Mucosa of descending colon (tissue), 3 donors: ENCODE results near the gene SEC31B. TPM values are rescaled to one million over a fixed set of nuclear protein-coding genes. Genes with fewer than 3 reads are reported as not detected.
A peak's percentile ranks its signal among the peaks of the same experiment; 100 is the strongest.

Experiments used
- ATAC-seq: fragments of 200-7000 bp; cut with Tn5 transposase; one replicate; pipeline ENCODE4 v1.9.1; 2020; ENCODE audit warnings: mild to moderate bottlenecking, moderate library complexity
- DNase-seq, 3 donors: peaks; one replicate each; pipeline ENCODE4 v3.0.0-alpha.2; 2020
- H3K36me3 ChIP-seq: fragments of 200-600 bp; one replicate; pipeline ENCODE4 v1.8.0; 2021; ENCODE audit warnings: low read depth, mild to moderate bottlenecking
- H3K4me1 ChIP-seq: fragments of 200-600 bp; one replicate; pipeline ENCODE4 v1.8.0; 2021; ENCODE audit warnings: low read depth, mild to moderate bottlenecking
- H3K4me3 ChIP-seq: fragments of 200-600 bp; one replicate; pipeline ENCODE4 v1.8.0; 2021; ENCODE audit warnings: mild to moderate bottlenecking
- H3K9me3 ChIP-seq: fragments of 200-600 bp; one replicate; pipeline ENCODE4 v1.8.0; 2021; ENCODE audit warnings: mild to moderate bottlenecking
- CTCF ChIP-seq: fragments of 200-600 bp; IDR thresholded peaks from one replicate; pipeline ENCODE4 v1.8.0; 2022; ENCODE audit warnings: antibody characterized with exemption, mild to moderate bottlenecking
- intact Hi-C, 2 donors: fragments of 100-400 bp; cut with DNase I in 1 of 2; cut with micrococcal nuclease in 1 of 2; formaldehyde crosslinking; loops; one replicate each; pipeline versions ENCODE4 v1.11.0 to v1.11.1; 2022; cut with DNase I, micrococcal nuclease
- total RNA-seq, 3 donors: library from RNA; stranded (reverse); fragmentation: NEBNext Ultra II Directional in 2 of 3; extraction: Animal tissue kit (Norgen Biotek cat#: 25700) in 2 of 3; gene quantifications; one replicate each; pipeline versions ENCODE4 v1.2.1 to v1.2.4, GENCODE V29; 2021 to 2023
- donor health status: DM: no; HTN: no; CAD: no; lungs with moderate emphysema.
- donor health status: DM: no; HTN: no; CAD: no.
- donor health status: DM: no; HTN: yes; CAD: no.

The SEC31B gene
- total RNA-seq, 3 donors from 2014 or later: 14.0 to 24.8 (median 21.6) TPM

GRCh38 chr10:100483876-100484666, 35.6 kb downstream of the SEC31B start:
- Histone ChIP-seq H3K36me3 (no peaks in the 10 kb centered on the region), H3K4me1 (peaks cover 11% of the 10 kb centered on the region), H3K4me3 (no peak overlapping the region), H3K9me3 (no peaks in the 10 kb centered on the region)
- TF ChIP-seq CTCF: no peak
- intact Hi-C loops: no loop called here
- no peak for ATAC-seq
- DNase-seq: no peak

DNA sequence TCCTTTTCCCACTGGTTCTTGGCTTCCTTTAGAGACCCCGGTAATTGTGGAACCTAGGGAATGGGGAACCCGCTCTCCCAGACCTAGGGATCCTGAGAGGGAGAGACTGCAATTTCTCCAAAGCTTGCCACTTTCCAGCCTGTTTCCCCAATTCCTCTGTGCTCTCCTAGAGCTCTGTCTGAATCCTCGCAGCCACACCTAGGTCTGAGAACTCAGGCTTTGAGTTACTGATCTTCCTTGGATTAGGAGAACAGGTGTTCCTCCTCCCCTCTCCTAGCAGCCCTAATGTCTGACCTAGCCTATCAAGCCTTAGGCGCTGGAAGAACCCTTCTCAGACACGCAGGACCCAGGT, 36.9 kb downstream of the SEC31B start:
- ATAC-seq (no peak), DNase-seq (no peak)
- Histone ChIP-seq H3K4me1 (peaks cover 11% of the 10 kb centered on the region), H3K36me3 (no peaks in the 10 kb centered on the region), H3K9me3 (no peaks in the 10 kb centered on the region), H3K4me3 (no peak overlapping the region)
- no peak for TF ChIP-seq CTCF
- intact Hi-C loops: no loop called here

DNA sequence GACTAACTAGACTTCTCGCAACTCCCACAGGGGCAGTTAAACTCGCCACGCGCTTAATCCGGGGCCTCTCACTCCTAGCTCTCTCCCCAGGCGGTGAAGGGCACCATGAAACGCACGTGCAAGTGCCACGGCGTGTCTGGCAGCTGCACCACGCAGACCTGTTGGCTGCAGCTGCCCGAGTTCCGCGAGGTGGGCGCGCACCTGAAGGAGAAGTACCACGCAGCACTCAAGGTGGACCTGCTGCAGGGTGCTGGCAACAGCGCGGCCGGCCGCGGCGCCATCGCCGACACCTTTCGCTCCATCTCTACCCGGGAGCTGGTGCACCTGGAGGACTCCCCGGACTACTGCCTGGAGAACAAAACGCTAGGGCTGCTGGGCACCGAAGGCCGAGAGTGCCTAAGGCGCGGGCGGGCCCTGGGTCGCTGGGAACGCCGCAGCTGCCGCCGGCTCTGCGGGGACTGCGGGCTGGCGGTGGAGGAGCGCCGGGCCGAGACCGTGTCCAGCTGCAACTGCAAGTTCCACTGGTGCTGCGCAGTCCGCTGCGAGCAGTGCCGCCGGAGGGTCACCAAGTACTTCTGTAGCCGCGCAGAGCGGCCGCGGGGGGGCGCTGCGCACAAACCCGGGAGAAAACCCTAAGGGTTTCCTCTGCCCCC, 37.4 kb downstream of the SEC31B start:
- no peaks in the 10 kb centered on the region for H3K9me3 ChIP-seq
- H3K4me1 ChIP-seq: peaks cover 11% of the 10 kb centered on the region
- no peaks in the 10 kb centered on the region for H3K36me3 ChIP-seq
- DNase-seq (peak; percentile 59 to 81 (median 77)), ATAC-seq (peak; percentile 83)
- intact Hi-C loops: no loop called here
- peak; percentile 74 for TF ChIP-seq CTCF
- no peak overlapping the region for H3K4me3 ChIP-seq

DNA sequence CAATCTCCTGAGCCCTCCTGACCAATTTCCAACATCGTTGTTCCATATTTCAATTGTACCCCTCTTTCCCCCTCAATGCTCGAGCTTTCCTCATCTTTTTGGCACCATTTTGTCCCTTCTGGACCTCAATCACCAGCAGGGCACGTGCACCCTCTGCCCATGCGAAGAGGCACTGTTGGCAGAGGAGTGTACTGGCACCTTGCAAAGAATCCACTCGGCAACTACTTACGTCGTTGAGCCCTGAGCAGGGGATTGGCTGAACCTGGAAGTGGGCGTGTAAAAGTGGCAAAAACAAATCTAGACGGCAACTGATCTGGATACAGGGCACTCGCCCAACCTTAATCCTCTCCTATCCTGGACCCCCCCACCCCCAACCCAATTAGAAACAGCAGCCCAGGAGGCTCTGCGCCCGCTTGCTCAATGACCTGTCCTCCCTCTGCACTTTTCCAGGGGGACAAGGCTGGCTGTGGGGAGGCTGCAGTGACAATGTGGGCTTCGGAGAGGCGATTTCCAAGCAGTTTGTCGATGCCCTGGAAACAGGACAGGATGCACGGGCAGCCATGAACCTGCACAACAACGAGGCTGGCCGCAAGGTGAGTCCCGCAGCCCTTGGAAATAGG, 38.1 kb downstream of the SEC31B start:
- DNase-seq (peak; percentile 81 to 97 (median 95)), ATAC-seq (peak; percentile 93)
- Histone ChIP-seq H3K9me3 (no peaks in the 10 kb centered on the region), H3K36me3 (no peaks in the 10 kb centered on the region), H3K4me1 (peaks cover 11% of the 10 kb centered on the region), H3K4me3 (no peak overlapping the region)
- intact Hi-C loops: no loop called here
- TF ChIP-seq CTCF: no peak

- Histone ChIP-seq H3K36me3 (no peaks in the 10 kb centered on the region), H3K4me1 (peaks cover 11% of the 10 kb centered on the region), H3K4me3 (no peak overlapping the region), H3K9me3 (no peaks in the 10 kb centered on the region)
- DNase-seq: no peak
- TF ChIP-seq CTCF: no peak
- intact Hi-C loops: no loop called here
- no peak for ATAC-seq
Observed at GRCh38 chr10:100480002-100480401, 39.7 kb downstream of the SEC31B start.
